GM18505 (cell line): ENCODE results near the gene PDLIM5.
"Not testable (repeated sequence)": the region's sequence is repeated elsewhere in the genome, so short reads cannot be mapped to it uniquely, and the experiment has no call there.

Experiments used
- ATAC-seq: cut with Tn5 transposase; IDR thresholded peaks from one replicate; pipeline ENCODE4 v1.9.1; 2021; ENCODE audit not compliant: unreplicated experiment
- POLR2A ChIP-seq: IDR thresholded peaks from 4 replicates; pipeline ENCODE4 v1.6.1; 2011; ENCODE audit warnings: borderline replicate concordance; ENCODE audit not compliant: insufficient read depth, insufficient read length; ENCODE audit errors: extremely low read depth

PDLIM5 gene

DNA sequence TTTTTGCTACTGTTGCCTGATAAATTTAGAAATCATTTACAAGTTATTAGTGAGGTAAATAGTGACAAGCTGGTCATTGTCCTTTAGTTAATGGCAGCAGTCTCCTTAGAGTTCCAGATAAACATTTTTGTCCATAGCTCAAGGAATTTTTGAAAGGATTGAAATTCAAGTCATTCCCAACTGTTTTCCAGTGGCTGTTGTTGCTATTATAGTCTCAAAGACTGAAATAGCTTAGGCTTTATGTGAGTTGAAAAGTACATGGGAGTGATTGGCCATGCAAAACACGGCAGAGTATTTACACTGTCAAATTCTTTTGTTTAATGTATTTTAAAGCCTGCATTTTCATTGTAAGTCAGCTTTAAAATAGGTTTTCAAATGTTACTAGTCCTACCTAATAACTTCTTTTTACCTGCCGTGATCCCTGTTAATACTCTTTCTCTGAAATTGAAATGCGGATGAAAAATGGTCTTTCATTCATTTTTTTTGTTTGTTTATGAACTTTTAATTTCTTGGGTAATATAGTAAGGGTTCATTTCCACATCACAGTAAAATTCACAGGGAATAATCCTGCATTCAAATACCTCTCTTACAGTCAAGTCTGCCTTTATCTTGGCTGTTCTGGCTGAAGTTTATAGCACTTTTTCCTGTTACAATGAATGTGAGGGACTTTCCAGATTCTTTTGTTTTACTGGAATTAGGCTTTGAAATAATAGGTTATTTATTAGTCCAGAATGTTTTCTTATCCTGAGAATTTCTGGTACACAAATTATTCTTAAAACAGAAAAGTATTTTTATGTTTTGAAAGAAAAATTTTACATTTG lies 85.1 kb downstream of the PDLIM5 start:
- ATAC-seq, result no peak
- TF ChIP-seq POLR2A, result no peak

DNA sequence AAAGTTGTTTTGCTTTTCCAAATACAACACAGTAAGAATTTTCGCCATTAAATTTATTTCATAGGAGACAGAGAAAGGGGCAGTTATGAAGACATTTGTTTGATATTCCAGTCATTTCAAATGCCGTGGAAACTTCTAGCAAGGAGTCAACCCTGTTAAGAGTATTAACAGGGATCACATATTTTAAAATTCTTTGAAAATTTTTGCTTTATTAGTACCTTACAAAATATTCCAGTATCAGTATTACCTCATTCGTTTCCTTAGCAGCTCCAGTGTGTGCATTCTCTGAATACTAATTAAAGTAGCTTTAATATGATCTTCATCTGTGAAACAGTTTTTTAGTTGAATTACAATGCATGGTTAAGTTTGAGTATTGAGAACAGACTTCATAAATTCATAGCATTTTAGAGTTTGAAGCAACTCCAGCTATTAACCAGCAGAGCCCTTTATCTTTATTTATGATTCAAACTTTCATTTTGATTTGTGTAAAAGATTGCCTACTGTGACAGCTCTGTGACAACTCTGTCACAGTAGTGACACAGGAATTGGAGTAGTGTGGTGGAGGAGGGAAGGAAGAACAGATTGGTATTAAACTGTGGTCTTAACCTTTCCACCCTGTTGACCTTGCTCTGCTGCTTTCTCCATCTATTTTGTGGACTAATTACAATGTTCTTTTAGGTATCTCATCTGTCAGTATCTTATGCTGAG lies 86.3 kb downstream of the PDLIM5 start:
- no peak for TF ChIP-seq POLR2A
- ATAC-seq, result no peak

DNA sequence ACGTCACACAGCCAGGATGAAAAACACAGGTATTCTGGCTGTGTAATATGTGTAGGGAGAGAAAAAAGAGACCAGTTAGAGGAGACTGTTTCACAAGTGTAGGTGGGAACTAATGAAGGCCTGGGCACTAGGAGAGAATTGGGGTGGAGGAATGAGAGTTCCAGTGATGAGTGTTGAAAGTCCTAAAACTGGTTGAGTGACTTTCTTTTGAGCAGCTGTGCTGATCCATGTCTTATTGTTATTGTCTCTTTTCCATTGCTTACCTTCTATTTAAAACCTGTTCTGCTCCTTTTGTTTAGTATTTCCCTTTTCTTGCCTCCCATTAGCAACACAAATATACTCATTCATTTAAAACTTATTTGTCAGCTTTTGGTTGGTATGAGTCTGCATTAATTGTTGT lies 88.7 kb downstream of the PDLIM5 start:
- no peak for ATAC-seq
- no peak for TF ChIP-seq POLR2A

DNA sequence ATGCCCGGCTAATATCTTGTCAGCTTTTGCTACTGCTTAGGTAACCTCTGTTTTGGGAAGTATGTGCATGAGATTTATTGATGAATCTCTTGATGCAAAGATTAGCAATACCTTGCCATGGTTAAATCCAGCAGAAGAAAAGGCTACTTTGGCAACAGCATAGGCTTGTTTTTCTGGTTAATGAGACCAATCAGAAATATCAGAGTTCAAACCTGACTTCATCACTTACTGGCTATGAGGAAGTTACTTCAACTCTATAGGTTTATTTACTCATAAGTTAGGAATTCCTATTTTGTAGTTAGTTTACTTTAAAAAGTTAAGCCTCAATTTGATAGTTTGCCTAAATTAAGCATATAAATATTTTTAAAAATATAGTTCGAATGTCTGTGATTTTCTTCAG lies 93.1 kb downstream of the PDLIM5 start:
- ATAC-seq, result no peak
- no peak for TF ChIP-seq POLR2A

DNA sequence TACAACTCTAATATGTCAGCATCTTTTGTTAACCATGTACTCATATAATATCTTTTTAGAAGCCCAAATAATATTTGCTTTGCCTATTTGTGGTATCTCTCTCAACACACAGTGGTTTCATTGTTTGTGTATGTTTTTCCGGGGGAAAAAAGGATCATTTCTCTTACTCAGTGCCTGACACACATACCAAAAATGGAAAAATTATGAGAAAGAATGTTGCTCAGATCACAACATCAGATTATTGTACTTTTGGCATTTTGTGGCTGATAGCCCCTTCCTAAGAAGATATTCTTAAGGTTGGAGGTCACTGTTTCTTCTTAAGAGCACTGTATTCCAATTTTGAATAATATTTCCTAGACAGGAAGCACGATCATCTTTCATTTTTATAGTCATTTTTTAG lies 93.6 kb downstream of the PDLIM5 start:
- ATAC-seq, result no peak
- no peak for TF ChIP-seq POLR2A

DNA sequence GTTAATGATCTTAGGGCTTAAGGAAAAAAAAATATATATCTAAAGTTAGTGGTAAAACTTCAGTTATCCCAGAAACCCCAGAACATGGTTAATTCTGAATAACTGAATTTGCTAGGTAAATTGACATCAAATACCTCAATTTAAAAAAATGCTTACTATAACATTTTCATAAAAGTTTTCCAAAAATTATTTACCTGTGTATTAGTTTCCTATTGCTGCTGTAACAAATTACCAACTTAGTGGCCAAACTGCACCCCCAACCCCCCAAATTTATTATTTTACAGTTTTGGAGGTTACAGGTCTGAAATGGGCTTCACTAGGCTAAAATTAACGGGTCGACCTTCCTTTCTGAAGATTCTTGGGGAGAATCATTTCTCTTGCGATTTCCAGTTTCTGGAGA lies 95.2 kb downstream of the PDLIM5 start:
- ATAC-seq, result no peak
- TF ChIP-seq POLR2A, result no peak

DNA sequence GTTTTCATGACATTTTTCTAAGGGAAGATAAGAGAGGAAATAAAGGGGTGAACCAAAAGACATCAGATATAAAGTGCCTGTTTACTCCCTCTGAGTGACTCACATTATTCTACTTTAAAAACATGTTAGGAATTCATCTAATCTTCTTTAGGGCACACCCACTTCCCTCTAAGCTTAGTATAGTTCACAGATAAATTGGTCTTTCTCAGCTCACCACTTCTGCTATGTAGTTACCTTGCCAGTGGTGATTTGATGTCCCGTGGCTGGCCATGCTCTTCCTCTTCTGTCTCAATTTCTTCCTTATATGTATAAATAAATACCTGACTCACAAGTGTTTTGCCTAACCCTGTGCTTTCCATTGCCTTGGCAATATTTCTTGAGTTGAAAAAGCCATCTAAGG lies 96.8 kb downstream of the PDLIM5 start:
- no peak for TF ChIP-seq POLR2A
- ATAC-seq, result no peak

DNA sequence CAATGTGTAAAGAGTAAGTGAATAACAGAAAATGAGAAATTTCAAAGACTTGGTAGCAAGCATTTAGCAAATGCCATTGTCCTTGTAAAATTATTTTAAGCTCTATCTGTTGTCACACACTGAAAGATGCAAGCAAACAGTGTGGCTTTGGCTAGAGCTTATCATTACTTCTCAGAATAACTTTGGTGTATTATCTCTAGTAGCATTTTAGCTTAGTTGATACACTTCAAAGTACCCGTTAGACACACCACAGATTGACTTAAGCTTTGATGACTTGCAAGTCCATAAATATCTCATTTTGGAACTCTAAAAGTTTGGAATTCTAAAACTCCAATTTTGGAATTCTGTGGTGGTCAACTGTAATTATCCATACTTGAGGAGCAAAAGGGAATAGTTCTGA lies 98.6 kb downstream of the PDLIM5 start:
- ATAC-seq, result no peak

DNA sequence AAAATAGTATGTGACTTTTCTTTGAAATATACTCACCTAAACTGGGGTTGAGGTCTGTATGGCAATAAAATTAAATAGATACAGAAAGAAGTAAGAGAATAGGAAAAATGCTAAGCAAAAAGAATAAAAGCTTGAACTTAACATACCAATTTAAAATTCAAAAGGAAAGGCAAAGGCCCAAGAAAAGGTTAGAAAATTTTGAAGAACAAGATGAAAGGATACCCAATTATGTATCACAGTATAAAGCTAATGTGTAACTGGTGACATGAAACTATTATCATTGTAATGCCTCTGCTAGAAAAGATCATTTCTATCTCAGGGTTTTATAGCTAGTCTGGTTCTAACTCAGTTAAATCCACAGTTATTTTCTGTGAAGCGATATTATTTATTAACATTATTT lies 99.1 kb downstream of the PDLIM5 start:
- ATAC-seq, result no peak
- no peak for TF ChIP-seq POLR2A

More for the DNA sequence above, 98.6 kb downstream of the PDLIM5 start:
- TF ChIP-seq POLR2A, result no peak

DNA sequence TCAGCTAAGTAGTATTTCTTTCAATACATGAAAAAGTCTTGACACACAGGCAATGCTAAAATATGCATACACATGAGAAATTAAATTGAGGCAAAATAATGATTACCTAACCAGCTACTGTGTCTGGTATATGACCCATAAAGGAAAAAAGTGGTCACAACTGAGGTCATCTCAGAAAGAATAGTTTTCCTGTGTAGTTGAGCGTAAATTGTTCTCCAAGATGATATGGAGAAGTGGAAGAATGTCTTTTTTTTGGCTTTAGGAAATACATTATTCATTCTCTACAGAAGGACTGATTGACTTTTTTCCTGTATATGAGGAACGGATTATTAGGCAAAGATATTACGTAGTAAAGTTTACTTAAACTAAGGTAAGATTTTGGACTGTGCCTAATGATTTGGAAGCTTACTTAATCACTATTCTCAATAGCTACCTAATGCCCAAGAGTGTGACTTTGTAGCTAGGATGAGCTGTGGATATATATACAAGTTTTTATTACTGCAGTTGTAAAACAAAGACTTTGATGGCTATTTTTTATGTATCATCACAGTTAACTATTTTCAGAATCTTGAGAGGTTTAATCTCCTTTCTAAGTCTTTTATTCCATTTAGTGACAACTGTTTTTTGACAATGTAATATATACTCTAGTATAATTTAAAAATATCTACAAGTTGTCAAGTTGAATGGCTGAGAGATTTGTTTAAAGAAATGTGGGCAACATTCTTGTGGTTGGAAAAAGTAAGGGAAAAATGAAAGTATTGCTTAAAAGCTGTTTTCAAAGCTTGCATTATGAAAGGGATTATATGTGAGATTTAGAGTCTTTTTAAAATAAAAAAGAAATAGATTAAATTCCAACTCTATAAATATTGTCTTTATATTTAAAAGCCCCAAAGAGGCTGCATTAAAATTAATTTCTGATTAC lies 100.2 kb downstream of the PDLIM5 start:
- TF ChIP-seq POLR2A, result no peak
- no peak for ATAC-seq

DNA sequence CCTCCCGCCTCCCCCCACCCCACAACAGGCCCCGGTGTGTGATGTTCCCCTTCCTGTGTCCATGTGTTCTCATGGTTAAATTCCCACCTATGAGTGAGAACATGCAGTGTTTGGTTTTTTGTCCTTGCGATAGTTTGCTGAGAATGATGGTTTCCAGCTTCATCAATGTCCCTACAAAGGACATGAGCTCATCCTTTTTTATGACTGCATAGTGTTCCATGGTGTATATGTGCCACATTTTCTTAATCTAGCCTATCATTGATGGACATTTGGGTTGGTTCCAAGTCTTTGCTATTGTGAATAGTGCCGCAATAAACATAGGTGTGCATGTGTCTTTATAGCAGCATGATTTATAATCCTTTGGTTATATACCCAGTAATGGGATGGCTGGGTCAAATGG lies 104.3 kb downstream of the PDLIM5 start:
- not testable (repeated sequence) for ATAC-seq

DNA sequence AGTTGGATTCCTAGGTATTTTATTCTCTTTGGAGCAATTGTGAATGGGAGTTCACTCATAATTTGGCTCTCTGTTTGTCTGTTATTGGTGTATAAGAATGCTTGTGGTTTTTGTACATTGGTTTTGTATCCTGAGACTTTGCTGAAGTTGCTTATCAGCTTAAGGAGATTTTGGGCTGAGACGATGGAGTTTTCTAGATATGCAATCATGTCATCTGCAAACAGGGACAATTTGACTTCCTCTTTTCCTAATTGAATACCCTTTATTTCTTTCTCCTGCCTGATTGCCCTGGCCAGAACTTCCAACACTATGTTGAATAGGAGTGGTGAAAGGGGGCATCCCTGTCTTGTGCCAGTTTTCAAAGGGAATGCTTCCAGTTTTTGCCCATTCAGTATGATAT lies 105.9 kb downstream of the PDLIM5 start:
- not testable (repeated sequence) for ATAC-seq

DNA sequence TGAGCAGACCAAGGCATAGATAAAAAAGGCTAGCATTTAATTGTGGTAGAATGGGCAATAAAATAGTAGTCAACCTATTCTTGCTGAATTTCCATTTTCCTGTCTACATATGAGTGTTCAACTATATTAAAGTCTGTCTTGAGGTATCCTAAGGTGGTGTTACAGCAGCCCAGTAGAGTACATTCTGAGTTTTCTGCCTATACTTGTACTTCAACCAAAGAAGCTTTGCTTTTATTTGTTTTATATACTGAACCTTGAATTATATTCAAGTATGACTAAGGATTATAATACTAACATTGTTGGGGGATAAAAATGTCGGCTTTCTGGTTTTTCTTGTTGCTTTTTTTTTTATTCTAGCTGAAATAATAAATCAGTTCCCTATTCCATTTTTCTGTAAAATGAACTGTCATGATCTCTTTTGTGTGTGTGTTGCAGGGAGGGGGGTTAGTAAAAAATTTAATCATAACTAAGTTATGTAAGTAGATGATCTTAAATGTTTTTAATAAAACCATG lies 106.7 kb downstream of the PDLIM5 start:
- no peak for ATAC-seq
- TF ChIP-seq POLR2A, result no peak

DNA sequence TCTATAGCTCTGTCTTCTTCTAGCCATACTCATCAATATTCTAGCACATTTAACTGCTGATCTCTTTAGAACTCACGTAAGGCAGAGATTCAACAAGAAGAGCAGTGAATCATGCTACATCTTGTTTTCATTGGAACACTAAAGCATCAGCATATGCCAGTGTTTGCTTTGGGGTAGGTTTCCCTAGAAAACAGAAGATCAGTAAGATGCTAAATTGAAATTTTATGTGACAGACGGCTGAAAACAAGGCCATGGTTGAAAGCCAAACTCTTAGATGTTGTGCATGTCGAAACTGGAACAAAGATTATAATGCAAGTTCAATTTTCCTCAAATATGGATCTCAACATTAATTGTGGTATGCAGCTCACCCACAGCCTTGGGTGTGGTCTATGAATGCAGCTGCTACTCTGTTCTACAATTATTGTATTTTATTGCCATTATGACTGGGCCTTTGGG lies 107.6 kb downstream of the PDLIM5 start:
- no peak for TF ChIP-seq POLR2A
- ATAC-seq, result no peak
